Epithelial cell of proximal tubule (primary cell): ENCODE measurements around the gene TRPV2. TPM values are rescaled to one million over a fixed set of nuclear protein-coding genes. Genes with fewer than 3 reads are reported as not detected.
"Not testable (repeated sequence)": the region's sequence is repeated elsewhere in the genome, so short reads cannot be mapped to it uniquely, and the experiment has no call there.

Experiments used
- DNase-seq: peaks from one replicate; pipeline ENCODE4 v3.0.0-alpha.2; 2011; ENCODE audit warnings: low read depth
- H3K4me3 ChIP-seq: 2 replicates; pipeline ENCODE4 v1.5.1; 2011; ENCODE audit warnings: low read depth, mild to moderate bottlenecking, low read length
- total RNA-seq: library from RNA; depleted of rRNA; stranded (reverse); fragments of >200 nt; gene quantifications from 2 replicates; pipeline ENCODE4 v1.2.3, GENCODE V29; 2015
- TF ChIP-seq, protein P1 (sequence below): conservative IDR thresholded peaks from 2 replicates; pipeline ENCODE4 v1.5.1; 2012; ENCODE audit warnings: low read depth, mild to moderate bottlenecking, low read length

The TRPV2 gene
- total RNA-seq, 1 donor from 2014 or later: 28.4 TPM

DNA sequence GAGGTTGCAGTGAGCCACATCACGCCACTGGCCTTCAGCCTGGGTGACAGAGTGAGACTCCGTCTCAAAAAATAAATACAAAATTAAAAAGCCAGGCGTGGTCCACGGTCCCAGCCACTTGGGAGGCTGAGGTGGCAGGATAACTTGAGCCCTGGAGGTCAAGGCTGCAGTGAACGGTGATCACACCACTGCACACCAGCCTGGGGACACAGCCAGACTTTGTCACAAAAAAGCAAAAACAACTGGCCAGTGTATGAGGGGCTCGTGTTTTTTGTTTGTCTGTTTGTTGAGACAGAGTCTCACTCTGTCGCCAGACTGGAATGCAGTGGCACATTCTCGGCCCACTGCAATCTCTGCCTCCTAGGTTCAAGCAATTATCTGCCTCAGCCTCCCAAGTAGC is 35.7 kb upstream of the TRPV2 start:
- TF ChIP-seq, protein P1, sequence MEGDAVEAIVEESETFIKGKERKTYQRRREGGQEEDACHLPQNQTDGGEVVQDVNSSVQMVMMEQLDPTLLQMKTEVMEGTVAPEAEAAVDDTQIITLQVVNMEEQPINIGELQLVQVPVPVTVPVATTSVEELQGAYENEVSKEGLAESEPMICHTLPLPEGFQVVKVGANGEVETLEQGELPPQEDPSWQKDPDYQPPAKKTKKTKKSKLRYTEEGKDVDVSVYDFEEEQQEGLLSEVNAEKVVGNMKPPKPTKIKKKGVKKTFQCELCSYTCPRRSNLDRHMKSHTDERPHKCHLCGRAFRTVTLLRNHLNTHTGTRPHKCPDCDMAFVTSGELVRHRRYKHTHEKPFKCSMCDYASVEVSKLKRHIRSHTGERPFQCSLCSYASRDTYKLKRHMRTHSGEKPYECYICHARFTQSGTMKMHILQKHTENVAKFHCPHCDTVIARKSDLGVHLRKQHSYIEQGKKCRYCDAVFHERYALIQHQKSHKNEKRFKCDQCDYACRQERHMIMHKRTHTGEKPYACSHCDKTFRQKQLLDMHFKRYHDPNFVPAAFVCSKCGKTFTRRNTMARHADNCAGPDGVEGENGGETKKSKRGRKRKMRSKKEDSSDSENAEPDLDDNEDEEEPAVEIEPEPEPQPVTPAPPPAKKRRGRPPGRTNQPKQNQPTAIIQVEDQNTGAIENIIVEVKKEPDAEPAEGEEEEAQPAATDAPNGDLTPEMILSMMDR: no peak
- H3K4me3 ChIP-seq: no peak overlapping the region
- no peak for DNase-seq

GRCh38 chr17:16380640-16381495 is 34.5 kb upstream of the TRPV2 start, which contains the start of gene UBB:
UBB (plus strand) TSS chr17:16381091; CDS start chr17:16381908, 817 bp downstream.
- TF ChIP-seq, protein P1: no peak
- H3K4me3 ChIP-seq: peak within 1 kb of the TSS; percentile 67
- peak; percentile 91 for DNase-seq

- TF ChIP-seq, protein P1: no peak
- no peak for DNase-seq
- H3K4me3 ChIP-seq: peak overlapping the region; percentile 67
Observed at GRCh38 chr17:16381496-16381820, 33.9 kb upstream of the TRPV2 start.

DNA sequence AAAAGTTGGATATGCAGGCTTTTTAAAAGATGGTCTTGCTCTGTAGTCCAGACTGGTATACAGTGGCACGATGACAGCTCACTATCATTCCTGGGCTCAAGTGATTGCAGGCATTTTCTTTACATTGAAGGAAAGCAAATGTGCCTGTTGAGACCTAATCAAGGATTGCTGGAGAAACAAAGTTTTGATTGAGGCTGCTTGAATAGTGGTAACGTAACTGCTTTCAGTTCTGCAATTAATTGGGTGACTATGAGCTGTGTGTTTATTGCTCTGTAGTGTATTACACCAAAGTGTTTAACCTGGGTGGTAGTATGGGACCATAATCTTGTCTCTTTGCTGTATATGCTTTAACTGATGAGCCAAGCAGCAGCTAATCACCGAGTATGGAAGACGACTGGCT is 32.2 kb upstream of the TRPV2 start:
- peak overlapping the region; percentile 67 for H3K4me3 ChIP-seq
- TF ChIP-seq, protein P1: no peak
- DNase-seq: no peak

- TF ChIP-seq, protein P1: no peak
- DNase-seq: no peak
- H3K4me3 ChIP-seq: no peak overlapping the region
Observed at GRCh38 chr17:16383772-16384287, 31.5 kb upstream of the TRPV2 start.

DNA sequence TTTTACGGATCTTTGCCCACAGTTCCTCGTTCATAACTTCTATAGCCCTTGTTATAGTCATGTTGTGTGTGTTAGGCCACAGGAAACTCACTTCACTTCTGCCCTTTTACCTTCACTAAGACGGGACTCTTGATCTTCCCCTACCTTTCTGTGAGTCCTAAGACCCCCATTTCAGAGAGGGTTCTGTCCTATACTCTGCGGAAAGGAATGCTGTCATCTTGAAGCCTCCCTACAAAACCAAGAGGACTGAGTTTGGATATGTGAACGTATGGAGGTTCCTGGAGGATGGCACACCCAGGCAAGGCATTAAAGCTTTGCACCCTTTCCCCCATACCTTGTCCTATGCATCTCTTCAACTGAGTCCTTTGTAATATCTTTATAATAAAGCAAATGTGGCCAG is 30.8 kb upstream of the TRPV2 start:
- TF ChIP-seq, protein P1: no peak
- H3K4me3 ChIP-seq: no peak overlapping the region
- no peak for DNase-seq

DNA sequence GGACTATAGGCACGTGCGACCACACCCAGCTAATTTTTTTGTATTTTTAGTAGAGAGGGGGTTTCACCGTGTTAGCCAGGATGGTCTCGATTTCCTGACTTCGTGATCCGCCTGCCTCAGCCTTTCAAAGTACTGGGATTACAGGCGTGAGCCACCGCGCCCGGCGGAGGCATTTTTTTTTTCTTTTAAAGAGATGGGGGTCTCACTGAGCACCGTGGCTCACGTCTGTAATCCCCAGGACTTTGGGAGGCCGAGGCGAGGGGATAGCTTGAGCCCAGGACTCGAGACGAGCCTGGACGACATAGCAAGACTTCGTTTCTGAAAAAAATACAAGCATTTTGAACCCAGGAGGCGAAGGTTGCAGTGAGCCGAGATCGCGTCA is 29.3 kb upstream of the TRPV2 start:
- H3K4me3 ChIP-seq: peak overlapping the region; percentile 36
- not testable (repeated sequence) for DNase-seq
